ENCODE data around the gene FAM118B.

Gene FAM118B

GRCh38 chr11:126211236-126212088 is at the start of gene FAM118B, which contains the start of gene RPUSD4:
Gene FAM118B, plus strand, starts transcription at chr11:126211782. Its CDS starts 23,220 bp downstream, at chr11:126235002.
Gene RPUSD4, minus strand, starts transcription at chr11:126211650. Its CDS starts 12 bp downstream, at chr11:126211638.
- peak; percentile 96 to 99 (median 97) for DNase-seq

- peak in 1 of 3 experiments; percentile 36 for DNase-seq
Observed at GRCh38 chr11:126162306-126163030, 49.1 kb upstream of the FAM118B start.

- DNase-seq = peak; percentile 62 to 81 (median 71)
Observed at GRCh38 chr11:126163074-126163700, 48.4 kb upstream of the FAM118B start.

- DNase-seq = no peak
Observed at GRCh38 chr11:126163779-126164178, 47.8 kb upstream of the FAM118B start.

GRCh38 chr11:126164781-126165180 is 46.8 kb upstream of the FAM118B start:
- DNase-seq = no peak

GRCh38 chr11:126165311-126165720 is 46.3 kb upstream of the FAM118B start:
- peak in 1 of 3 experiments; percentile 30 for DNase-seq

GRCh38 chr11:126165757-126166156 is 45.8 kb upstream of the FAM118B start:
- DNase-seq = peak in 1 of 3 experiments; percentile 62

GRCh38 chr11:126166413-126166812 is 45.2 kb upstream of the FAM118B start:
- no peak for DNase-seq

- DNase-seq = no peak
Observed at GRCh38 chr11:126167488-126167887, 44.1 kb upstream of the FAM118B start.

- DNase-seq = no peak
Observed at GRCh38 chr11:126169291-126169690, 42.3 kb upstream of the FAM118B start.

- DNase-seq = no peak
Observed at GRCh38 chr11:126172596-126173038, 39.0 kb upstream of the FAM118B start.

GRCh38 chr11:126173257-126173656 is 38.3 kb upstream of the FAM118B start:
- DNase-seq = no peak

GRCh38 chr11:126174816-126175215 is 36.8 kb upstream of the FAM118B start:
- DNase-seq = no peak

- no peak for DNase-seq
Observed at GRCh38 chr11:126175393-126175792, 36.2 kb upstream of the FAM118B start.

GRCh38 chr11:126176853-126177470 is 34.6 kb upstream of the FAM118B start:
- DNase-seq = no peak

- DNase-seq = no peak
Observed at GRCh38 chr11:126181939-126182730, 29.4 kb upstream of the FAM118B start.

- DNase-seq = no peak
Observed at GRCh38 chr11:126182787-126183445, 28.7 kb upstream of the FAM118B start.

- no peak for DNase-seq
Observed at GRCh38 chr11:126185259-126186024, 26.1 kb upstream of the FAM118B start.

- DNase-seq = no peak
Observed at GRCh38 chr11:126186025-126186698, 25.4 kb upstream of the FAM118B start.

All from NCI-H1417 (cell line).